ENCODE data around the gene LRRC58.

The LRRC58 gene

DNA sequence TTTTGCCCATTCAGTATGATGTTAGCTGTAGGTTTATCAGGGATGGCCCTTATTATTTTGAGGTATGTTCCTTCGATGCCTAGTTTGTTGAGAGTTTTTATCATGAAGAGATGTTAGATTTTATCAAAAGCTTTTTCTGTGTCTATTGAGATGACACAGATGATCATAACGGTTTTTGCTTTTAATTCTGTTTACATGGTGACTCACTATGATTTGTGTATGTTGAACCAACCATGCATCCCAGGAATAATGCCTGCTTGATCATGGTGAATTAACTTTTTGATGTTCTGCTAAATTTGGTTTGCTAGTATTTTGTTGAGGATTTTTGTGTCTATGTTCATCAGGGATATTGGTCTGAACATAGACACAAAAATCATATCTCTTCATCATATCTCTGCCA, 72.4 kb downstream of the LRRC58 start:
- no peak for DNase-seq (ENCODE audit: low read depth)

- DNase-seq (ENCODE audit: low read depth), result no peak
Observed at GRCh38 chr3:120275618-120276017, 73.5 kb downstream of the LRRC58 start.

DNA sequence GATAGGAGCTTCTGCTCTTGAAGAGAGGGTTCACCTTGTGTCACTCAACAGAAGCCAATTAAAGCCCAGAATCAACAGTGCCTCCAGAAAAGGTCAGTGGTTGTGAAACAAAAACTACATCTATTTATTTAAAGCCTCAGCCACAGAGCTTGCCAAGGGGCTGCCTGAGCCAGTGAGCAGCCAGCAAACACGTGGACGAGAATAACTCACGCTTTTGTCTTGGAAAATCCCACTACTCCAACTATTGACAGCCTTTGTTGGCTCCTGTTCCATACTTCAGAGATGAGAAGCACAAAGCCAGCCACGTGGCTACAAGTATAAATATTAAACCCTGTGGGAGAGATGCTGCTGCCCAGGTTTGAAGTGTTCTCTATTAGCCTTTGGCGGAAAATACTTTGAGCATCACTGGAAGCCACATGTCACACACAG, 74.4 kb downstream of the LRRC58 start:
- no peak for DNase-seq (ENCODE audit: low read depth)
